H9 (cell line): ENCODE results near the gene TYW1. TPM values are rescaled to one million over a fixed set of nuclear protein-coding genes. Genes with fewer than 3 reads are reported as not detected.
"Not testable (repeated sequence)": the region's sequence is repeated elsewhere in the genome, so short reads cannot be mapped to it uniquely, and the experiment has no call there.

Experiments used
- DNase-seq: peaks from one replicate; pipeline ENCODE4 v3.0.0-alpha.2; 2017
- H2AFZ ChIP-seq: one replicate; pipeline ENCODE4 v1.6.1; 2013; ENCODE audit warnings: mild to moderate bottlenecking, low read length, control low read depth, moderate library complexity
- H2AK5ac ChIP-seq: 2 replicates; pipeline ENCODE4 v1.6.1; 2013; ENCODE audit warnings: low read length, control low read depth, mixed read lengths; ENCODE audit not compliant: insufficient read length
- H2BK120ac ChIP-seq: one replicate; pipeline ENCODE4 v1.6.1; 2013; ENCODE audit warnings: low read depth, mild to moderate bottlenecking, low read length, control low read depth, inconsistent platforms; ENCODE audit not compliant: poor library complexity, severe bottlenecking
- H2BK12ac ChIP-seq: 2 replicates; pipeline ENCODE4 v1.6.1; 2013; ENCODE audit warnings: low read length, control low read depth, mixed read lengths, low read depth; ENCODE audit not compliant: insufficient read length
- H2BK15ac ChIP-seq: 2 replicates; pipeline ENCODE4 v1.6.1; 2013; ENCODE audit warnings: low read depth, low read length, control low read depth
- H2BK20ac ChIP-seq: one replicate; pipeline ENCODE4 v1.6.1; 2013; ENCODE audit warnings: low read depth, mild to moderate bottlenecking, low read length, control low read depth, inconsistent platforms; ENCODE audit not compliant: poor library complexity, severe bottlenecking
- H2BK5ac ChIP-seq: 2 replicates; pipeline ENCODE4 v1.6.1; 2013; ENCODE audit warnings: low read length, control low read depth, mixed read lengths; ENCODE audit not compliant: insufficient read length
- H3K14ac ChIP-seq: 2 replicates; pipeline ENCODE4 v1.6.1; 2013; ENCODE audit warnings: low read length, control low read depth; ENCODE audit not compliant: insufficient read depth
- H3K18ac ChIP-seq: 2 replicates; pipeline ENCODE4 v1.6.1; 2013; ENCODE audit warnings: low read depth, mild to moderate bottlenecking, mixed read lengths, low read length, control low read depth; ENCODE audit not compliant: insufficient read length
- H3K23ac ChIP-seq: 2 replicates; pipeline ENCODE4 v1.6.1; 2013; ENCODE audit warnings: low read length, control low read depth, mixed read lengths, low read depth; ENCODE audit not compliant: insufficient read length
- H3K23me2 ChIP-seq: 2 replicates; pipeline ENCODE4 v1.6.1; 2013; ENCODE audit warnings: low read depth, mild to moderate bottlenecking, mixed read lengths, low read length, control low read depth; ENCODE audit not compliant: insufficient read length, poor library complexity, severe bottlenecking
- H3K27ac ChIP-seq: 2 replicates; pipeline ENCODE4 v1.5.1; 2013; ENCODE audit warnings: low read length, control low read depth, mixed read lengths, low read depth; ENCODE audit not compliant: insufficient read length
- H3K27me3 ChIP-seq: 2 replicates; pipeline ENCODE4 v1.6.1; 2013; ENCODE audit warnings: low read length, control low read depth, inconsistent platforms; ENCODE audit not compliant: insufficient read depth
- H3K4ac ChIP-seq: 2 replicates; pipeline ENCODE4 v1.6.1; 2013; ENCODE audit warnings: low read depth, mild to moderate bottlenecking, control low read depth, inconsistent platforms, low read length, moderate library complexity
- H3K4me1 ChIP-seq: 2 replicates; pipeline ENCODE4 v1.6.1; 2013; ENCODE audit warnings: low read length, control low read depth, inconsistent platforms; ENCODE audit not compliant: insufficient read depth
- H3K4me2 ChIP-seq: 2 replicates; pipeline ENCODE4 v1.6.1; 2013; ENCODE audit warnings: low read length, control low read depth, mixed read lengths; ENCODE audit not compliant: insufficient read length, insufficient read depth
- H3K56ac ChIP-seq: 2 replicates; pipeline ENCODE4 v1.6.1; 2013; ENCODE audit warnings: low read depth, mild to moderate bottlenecking, mixed read lengths, low read length, control low read depth; ENCODE audit not compliant: insufficient read length
- H3K79me1 ChIP-seq: 2 replicates; pipeline ENCODE4 v1.6.1; 2013; ENCODE audit warnings: low read depth, mild to moderate bottlenecking, moderate library complexity, low read length, control low read depth, inconsistent platforms; ENCODE audit not compliant: insufficient read depth, poor library complexity, severe bottlenecking
- H3K79me2 ChIP-seq: 2 replicates; pipeline ENCODE4 v1.6.1; 2013; ENCODE audit warnings: low read length, control low read depth, inconsistent platforms; ENCODE audit not compliant: insufficient read depth
- H3K9ac ChIP-seq: 2 replicates; pipeline ENCODE4 v1.6.1; 2013; ENCODE audit warnings: low read length, control low read depth, mixed read lengths; ENCODE audit not compliant: insufficient read length; ENCODE audit errors: extremely low read depth
- H3K9me3 ChIP-seq: one replicate; pipeline ENCODE4 v1.6.1; 2013; ENCODE audit warnings: low read depth, low read length, inconsistent platforms; ENCODE audit not compliant: control insufficient read depth
- H3T11ph ChIP-seq: one replicate; pipeline ENCODE4 v1.6.1; 2013; ENCODE audit warnings: mild to moderate bottlenecking, low read length, control low read depth, inconsistent platforms
- H4K20me1 ChIP-seq: one replicate; pipeline ENCODE4 v1.6.1; 2013; ENCODE audit not compliant: control insufficient read depth, insufficient read length, insufficient read depth
- H4K5ac ChIP-seq: 2 replicates; pipeline ENCODE4 v1.6.1; 2013; ENCODE audit warnings: low read depth, mild to moderate bottlenecking, mixed read lengths, low read length, control low read depth; ENCODE audit not compliant: insufficient read length
- H4K8ac ChIP-seq: replicated peaks from 2 replicates; pipeline ENCODE4 v1.6.1; 2013; ENCODE audit warnings: low read length, control low read depth, mixed read lengths, low read depth; ENCODE audit not compliant: insufficient read length
- H4K91ac ChIP-seq: 2 replicates; pipeline ENCODE4 v1.6.1; 2013; ENCODE audit warnings: low read depth, mild to moderate bottlenecking, moderate library complexity, mixed read lengths, low read length, control low read depth; ENCODE audit not compliant: insufficient read length
- H3K27ac Mint-ChIP-seq, 3 experiments: 2 replicates in 2 of 3; 3 replicates in 1 of 3; pipeline ENCODE4 v1.8.0; 2020 to 2021; ENCODE audit warnings: mixed read lengths in 3 of 3, mild to moderate bottlenecking in 1 of 3, moderate library complexity in 1 of 3
- H3K27me3 Mint-ChIP-seq: 2 replicates; pipeline ENCODE4 v1.8.0; 2021; ENCODE audit warnings: low read depth, mild to moderate bottlenecking, moderate library complexity, mixed read lengths
- H3K36me3 Mint-ChIP-seq, 3 experiments: 2 replicates in 2 of 3; 3 replicates in 1 of 3; pipeline ENCODE4 v1.8.0; 2020 to 2021; ENCODE audit warnings: low read depth in 3 of 3, mixed read lengths in 3 of 3; ENCODE audit not compliant: insufficient read depth in 1 of 3
- H3K4me1 Mint-ChIP-seq, 2 experiments: 2 replicates each; pipeline ENCODE4 v1.8.0; 2020; ENCODE audit warnings: mixed read lengths in 2 of 2
- H3K4me3 Mint-ChIP-seq, 2 experiments: 2 replicates in 1 of 2; 3 replicates in 1 of 2; pipeline ENCODE4 v1.8.0; 2020 to 2021; ENCODE audit warnings: mild to moderate bottlenecking in 2 of 2, mixed read lengths in 2 of 2, moderate library complexity in 1 of 2
- H3K9me3 Mint-ChIP-seq, 2 experiments: 2 replicates in 1 of 2; 3 replicates in 1 of 2; pipeline ENCODE4 v1.8.0; 2020; ENCODE audit warnings: mild to moderate bottlenecking in 2 of 2, mixed read lengths in 2 of 2, moderate library complexity in 1 of 2
- WGBS: extraction: QIAGEN DNeasy Blood & Tissue Kit; methylation state at CpG from one replicate; pipeline ENCODE4 v1.1.7; 2013; ENCODE audit warnings: missing lambda C conversion rate, low lambda C conversion rate, mixed read lengths; ENCODE audit not compliant: insufficient read length; ENCODE audit errors: extremely low coverage; 5-methylcytosine and 5-hydroxymethylcytosine counted together
- total RNA-seq: library from RNA; stranded (reverse); gene quantifications from 2 replicates; pipeline ENCODE4 v1.2.1, GENCODE V29; 2021

Gene TYW1
- total RNA-seq, 1 experiment from 2014 or later: 22.3 TPM

GRCh38 chr7:67049908-67050307 lies 53.3 kb downstream of the TYW1 start:
- not testable (repeated sequence) for H2BK15ac ChIP-seq, H2AFZ ChIP-seq, H3K4me1 ChIP-seq, H3K79me2 ChIP-seq, H2AK5ac ChIP-seq, H3K79me1 ChIP-seq, H3K18ac ChIP-seq, H3K9me3 Mint-ChIP-seq, H2BK12ac ChIP-seq, H4K8ac ChIP-seq, H3K27me3 ChIP-seq, H3K4me3 Mint-ChIP-seq, H3K27ac ChIP-seq, H3K23ac ChIP-seq, DNase-seq, H3K4me2 ChIP-seq, H4K91ac ChIP-seq, H2BK5ac ChIP-seq, H4K5ac ChIP-seq, H3T11ph ChIP-seq, H3K14ac ChIP-seq, H3K9ac ChIP-seq, H2BK20ac ChIP-seq, H4K20me1 ChIP-seq, H3K9me3 ChIP-seq, H3K56ac ChIP-seq, H3K4ac ChIP-seq, H3K23me2 ChIP-seq, H3K27me3 Mint-ChIP-seq, H2BK120ac ChIP-seq
- Mint-ChIP-seq H3K36me3 (peaks cover 9 to 26% (median 13%) of the 10 kb centered on the region in 3 experiments; a peak in 6 of 7 replicates), H3K4me1 (peaks cover 10 to 12% of the 10 kb centered on the region in 2 experiments; a peak in 2 of 4 replicates), H3K27ac (0 out of 7 replicates have a peak overlapping the region, but pooled peaks of 1 of the 3 experiments have one; percentile 34)
- no CpG with 5 or more reads among the region's 2 CpGs for WGBS

- not testable (repeated sequence) for H2BK20ac ChIP-seq, H3K18ac ChIP-seq, H3K9ac ChIP-seq, H4K20me1 ChIP-seq, H3K23ac ChIP-seq, H3K23me2 ChIP-seq, H2AK5ac ChIP-seq, H3K9me3 ChIP-seq, H3K14ac ChIP-seq, H3K79me2 ChIP-seq, H4K5ac ChIP-seq, H3K27ac Mint-ChIP-seq, H3K27ac ChIP-seq, H2BK15ac ChIP-seq, H4K8ac ChIP-seq, H3K4me1 Mint-ChIP-seq, H4K91ac ChIP-seq, H3K56ac ChIP-seq, H3K9me3 Mint-ChIP-seq, H3T11ph ChIP-seq, H2AFZ ChIP-seq, H3K4ac ChIP-seq, H2BK5ac ChIP-seq, DNase-seq, H3K4me2 ChIP-seq, H2BK12ac ChIP-seq, H3K27me3 ChIP-seq, H3K79me1 ChIP-seq, H3K4me1 ChIP-seq, H2BK120ac ChIP-seq, H3K27me3 Mint-ChIP-seq, H3K4me3 Mint-ChIP-seq
- no CpG with 5 or more reads among the region's 2 CpGs for WGBS
- peaks cover 6 to 28% (median 13%) of the 10 kb centered on the region in 3 experiments; a peak in 6 of 7 replicates for H3K36me3 Mint-ChIP-seq
Observed at GRCh38 chr7:67052161-67052560, 55.5 kb downstream of the TYW1 start.
